Neuronal stem cell (in vitro differentiated cells): ENCODE data around the gene UNG.

ENCODE experiments used
- DNase-seq: peaks from one replicate; pipeline ENCODE4 v3.0.0-alpha.2; 2013; ENCODE audit warnings: low spot score
- H2AFZ ChIP-seq: one replicate; pipeline ENCODE4 v1.6.1; 2013; ENCODE audit warnings: mild to moderate bottlenecking, low read length, inconsistent platforms
- H2AK5ac ChIP-seq: 2 replicates; pipeline ENCODE4 v1.6.1; 2013; ENCODE audit warnings: low read depth, mild to moderate bottlenecking, inconsistent platforms, low read length, moderate library complexity, mixed read lengths
- H2BK120ac ChIP-seq: 2 replicates; pipeline ENCODE4 v1.6.1; 2013; ENCODE audit warnings: low read depth, mild to moderate bottlenecking, inconsistent platforms, low read length, moderate library complexity, mixed read lengths
- H2BK12ac ChIP-seq: one replicate; pipeline ENCODE4 v1.6.1; 2013; ENCODE audit warnings: low read length, inconsistent platforms
- H2BK15ac ChIP-seq: 2 replicates; pipeline ENCODE4 v1.6.1; 2013; ENCODE audit warnings: mild to moderate bottlenecking, low read length, inconsistent platforms, mixed read lengths
- H2BK5ac ChIP-seq: one replicate; pipeline ENCODE4 v1.6.1; 2013; ENCODE audit warnings: inconsistent platforms, mild to moderate bottlenecking, low read length, moderate library complexity
- H3K14ac ChIP-seq: one replicate; pipeline ENCODE4 v1.6.1; 2013; ENCODE audit warnings: low read length, inconsistent platforms
- H3K18ac ChIP-seq: 2 replicates; pipeline ENCODE4 v1.6.1; 2013; ENCODE audit warnings: low read length, inconsistent platforms
- H3K23ac ChIP-seq: 2 replicates; pipeline ENCODE4 v1.6.1; 2013; ENCODE audit warnings: low read depth, mild to moderate bottlenecking, mixed read lengths, low read length, inconsistent platforms; ENCODE audit not compliant: poor library complexity
- H3K27ac ChIP-seq: replicated peaks from 3 replicates; pipeline ENCODE4 v1.5.1; 2013; ENCODE audit warnings: low read length, inconsistent platforms
- H3K27me3 ChIP-seq, 3 experiments: 2 replicates each; pipeline ENCODE4 v1.6.1; 2013; ENCODE audit warnings: low read length in 3 of 3, mild to moderate bottlenecking in 2 of 3, inconsistent platforms in 1 of 3, low read depth in 1 of 3, mixed read lengths in 1 of 3, moderate library complexity in 1 of 3; ENCODE audit not compliant: control insufficient read depth in 3 of 3, insufficient read depth in 3 of 3
- H3K36me3 ChIP-seq, 2 donors: replicated peaks in 1 of 2; 2 replicates each; pipeline ENCODE4 v1.6.1; 2013; ENCODE audit warnings: low read length in 2 of 2; ENCODE audit not compliant: control insufficient read depth in 2 of 2, insufficient read depth in 2 of 2
- H3K4ac ChIP-seq: 2 replicates; pipeline ENCODE4 v1.6.1; 2013; ENCODE audit warnings: inconsistent platforms, mild to moderate bottlenecking, low read length, moderate library complexity
- H3K4me1 ChIP-seq, 2 donors: 1 replicate in 1 of 2; 2 replicates in 1 of 2; pipeline ENCODE4 v1.6.1; 2013; ENCODE audit warnings: low read length in 2 of 2, low read depth in 1 of 2; ENCODE audit not compliant: control insufficient read depth in 2 of 2, insufficient read depth in 1 of 2
- H3K4me2 ChIP-seq: one replicate; pipeline ENCODE4 v1.6.1; 2013; ENCODE audit warnings: mild to moderate bottlenecking, low read length, inconsistent platforms; ENCODE audit not compliant: insufficient read depth, poor library complexity, severe bottlenecking
- H3K4me3 ChIP-seq, 2 donors: 2 replicates each; pipeline ENCODE4 v1.5.1; 2013; ENCODE audit warnings: low read length in 2 of 2, mild to moderate bottlenecking in 2 of 2, inconsistent platforms in 1 of 2, moderate library complexity in 1 of 2
- H3K79me1 ChIP-seq: one replicate; pipeline ENCODE4 v1.6.1; 2013; ENCODE audit warnings: low read depth, mild to moderate bottlenecking, inconsistent platforms, low read length, moderate library complexity
- H3K9ac ChIP-seq: one replicate; pipeline ENCODE4 v1.6.1; 2013; ENCODE audit warnings: mild to moderate bottlenecking, low read depth, low read length, inconsistent platforms; ENCODE audit not compliant: poor library complexity
- H3K9me3 ChIP-seq, 2 donors: replicated peaks in 1 of 2; 2 replicates each; pipeline versions ENCODE3 to v1.6.1; 2013; ENCODE audit warnings: low read length in 2 of 2, mild to moderate bottlenecking in 2 of 2, inconsistent platforms in 1 of 2, low read depth in 1 of 2, mixed read lengths in 1 of 2, moderate library complexity in 1 of 2; ENCODE audit not compliant: control insufficient read depth in 2 of 2, insufficient read depth in 1 of 2
- H4K8ac ChIP-seq: one replicate; pipeline ENCODE4 v1.6.1; 2013; ENCODE audit warnings: low read depth, mild to moderate bottlenecking, inconsistent platforms, low read length, moderate library complexity
- H4K91ac ChIP-seq: one replicate; pipeline ENCODE4 v1.6.1; 2013; ENCODE audit warnings: low read length, low read depth, mild to moderate bottlenecking, inconsistent platforms; ENCODE audit not compliant: poor library complexity
- WGBS, 2 donors: extraction: QIAGEN DNeasy Blood & Tissue Kit; methylation state at CpG; one replicate each; pipeline ENCODE4 v1.1.7; 2013; ENCODE audit warnings: missing lambda C conversion rate in 2 of 2, mixed read lengths in 1 of 2; ENCODE audit not compliant: insufficient read length in 2 of 2, insufficient replicate concordance in 1 of 2; ENCODE audit errors: extremely low coverage in 2 of 2; 5-methylcytosine and 5-hydroxymethylcytosine counted together

Gene UNG

GRCh38 chr12:109154451-109155438, 57.3 kb downstream of the UNG start:
- H3K27me3 ChIP-seq = peaks cover 0 to 39% (median 7%) of the 10 kb centered on the region in 3 experiments
- no peaks in the 10 kb centered on the region for H3K9me3 ChIP-seq
- no peaks in the 10 kb centered on the region for H3K79me1 ChIP-seq
- H4K91ac ChIP-seq = no peak overlapping the region
- no CpG with 5 or more reads among the region's 61 CpGs for WGBS, 2 donors
- H3K36me3 ChIP-seq = no peaks in the 10 kb centered on the region
- no peak overlapping the region for H2BK15ac ChIP-seq
- peak overlapping the region; percentile 61 to 81 for H3K4me3 ChIP-seq
- H4K8ac ChIP-seq = no peak overlapping the region
- H3K23ac ChIP-seq = peak overlapping the region; percentile 74
- H2BK5ac ChIP-seq = no peak overlapping the region
- H3K18ac ChIP-seq = peak overlapping the region; percentile 82
- no peak overlapping the region for H2BK12ac ChIP-seq
- DNase-seq = peak; percentile 77
- no peak overlapping the region for H2BK120ac ChIP-seq
- H3K4me1 ChIP-seq = peaks cover 3 to 5% of the 10 kb centered on the region in 2 donors
- H3K4me2 ChIP-seq = peak overlapping the region; percentile 86
- no peak overlapping the region for H2AK5ac ChIP-seq
- H3K4ac ChIP-seq = no peak overlapping the region
- peak overlapping the region; percentile 98 for H2AFZ ChIP-seq
- no peak overlapping the region for H3K27ac ChIP-seq
- H3K14ac ChIP-seq = no peak overlapping the region
- H3K9ac ChIP-seq = peak overlapping the region; percentile 47

GRCh38 chr12:109156036-109156435, 58.6 kb downstream of the UNG start:
- Histone ChIP-seq H3K4me2 (no peak overlapping the region), H3K9me3 (no peaks in the 10 kb centered on the region), H3K27me3 (peaks cover 0 to 30% (median 7%) of the 10 kb centered on the region in 3 experiments), H2AFZ (no peak overlapping the region), H3K79me1 (no peaks in the 10 kb centered on the region), H3K4me3 (peak overlapping the region in 1 of 2 donors; percentile 37), H3K27ac (no peak overlapping the region), H3K4ac (no peak overlapping the region), H4K8ac (no peak overlapping the region), H2BK12ac (no peak overlapping the region), H2AK5ac (no peak overlapping the region), H3K9ac (no peak overlapping the region), H2BK15ac (no peak overlapping the region), H2BK120ac (no peak overlapping the region), H3K36me3 (no peaks in the 10 kb centered on the region), H3K18ac (no peak overlapping the region), H4K91ac (no peak overlapping the region), H3K4me1 (peaks cover 3 to 5% of the 10 kb centered on the region in 2 donors), H2BK5ac (no peak overlapping the region), H3K14ac (no peak overlapping the region), H3K23ac (no peak overlapping the region)
- DNase-seq = no peak
- WGBS, 2 donors = no CpG with 5 or more reads among the region's 5 CpGs

- no peak overlapping the region for H2BK5ac ChIP-seq
- H3K4me1 ChIP-seq = peaks cover 3 to 5% of the 10 kb centered on the region in 2 donors
- peaks cover 0 to 25% (median 7%) of the 10 kb centered on the region in 3 experiments for H3K27me3 ChIP-seq
- no peak overlapping the region for H3K23ac ChIP-seq
- no peak overlapping the region for H3K4ac ChIP-seq
- no peak overlapping the region for H3K4me2 ChIP-seq
- no peak overlapping the region for H3K14ac ChIP-seq
- no peak overlapping the region for H4K91ac ChIP-seq
- no peak overlapping the region for H2AFZ ChIP-seq
- H3K9me3 ChIP-seq = no peaks in the 10 kb centered on the region
- no peak overlapping the region for H2BK15ac ChIP-seq
- no peak overlapping the region for H4K8ac ChIP-seq
- H2BK120ac ChIP-seq = no peak overlapping the region
- H3K79me1 ChIP-seq = no peaks in the 10 kb centered on the region
- no peak overlapping the region for H3K9ac ChIP-seq
- H2AK5ac ChIP-seq = no peak overlapping the region
- no CpG with 5 or more reads among the region's 5 CpGs for WGBS, 2 donors
- no peaks in the 10 kb centered on the region for H3K36me3 ChIP-seq
- no peak overlapping the region for H3K4me3 ChIP-seq
- DNase-seq = no peak
- H3K27ac ChIP-seq = no peak overlapping the region
- no peak overlapping the region for H3K18ac ChIP-seq
- no peak overlapping the region for H2BK12ac ChIP-seq
These were observed 59.2 kb downstream of the UNG start for GRCh38 chr12:109156586-109156985.

GRCh38 chr12:109157986-109158385, 60.6 kb downstream of the UNG start:
- no peak overlapping the region for H2BK15ac ChIP-seq
- DNase-seq = no peak

More at GRCh38 chr12:109157986-109158385, 60.6 kb downstream of the UNG start:
- no peak overlapping the region for H2AFZ ChIP-seq
- no peak overlapping the region for H3K18ac ChIP-seq
- peaks cover 3 to 5% of the 10 kb centered on the region in 2 donors for H3K4me1 ChIP-seq
- H2AK5ac ChIP-seq = no peak overlapping the region
- H2BK5ac ChIP-seq = no peak overlapping the region
- H3K4ac ChIP-seq = no peak overlapping the region
- no peak overlapping the region for H3K14ac ChIP-seq
- peaks cover 0 to 13% (median 7%) of the 10 kb centered on the region in 3 experiments for H3K27me3 ChIP-seq
- H3K4me3 ChIP-seq = no peak overlapping the region
- H3K23ac ChIP-seq = no peak overlapping the region
- no CpG with 5 or more reads among the region's 5 CpGs for WGBS, 2 donors
- no peaks in the 10 kb centered on the region for H3K9me3 ChIP-seq
- no peaks in the 10 kb centered on the region for H3K79me1 ChIP-seq
- no peak overlapping the region for H4K8ac ChIP-seq
- H3K9ac ChIP-seq = no peak overlapping the region
- H2BK120ac ChIP-seq = no peak overlapping the region
- no peaks in the 10 kb centered on the region for H3K36me3 ChIP-seq
- no peak overlapping the region for H4K91ac ChIP-seq
- H2BK12ac ChIP-seq = no peak overlapping the region
- no peak overlapping the region for H3K4me2 ChIP-seq
- H3K27ac ChIP-seq = no peak overlapping the region
